HG02852 (cell line): ENCODE measurements around the gene LPCAT1.

ENCODE experiments used
- ATAC-seq: cut with Tn5 transposase; IDR thresholded peaks from one replicate; pipeline ENCODE4 v1.9.1; 2021; ENCODE audit warnings: mild to moderate bottlenecking, moderate library complexity; ENCODE audit not compliant: unreplicated experiment

LPCAT1 gene

DNA sequence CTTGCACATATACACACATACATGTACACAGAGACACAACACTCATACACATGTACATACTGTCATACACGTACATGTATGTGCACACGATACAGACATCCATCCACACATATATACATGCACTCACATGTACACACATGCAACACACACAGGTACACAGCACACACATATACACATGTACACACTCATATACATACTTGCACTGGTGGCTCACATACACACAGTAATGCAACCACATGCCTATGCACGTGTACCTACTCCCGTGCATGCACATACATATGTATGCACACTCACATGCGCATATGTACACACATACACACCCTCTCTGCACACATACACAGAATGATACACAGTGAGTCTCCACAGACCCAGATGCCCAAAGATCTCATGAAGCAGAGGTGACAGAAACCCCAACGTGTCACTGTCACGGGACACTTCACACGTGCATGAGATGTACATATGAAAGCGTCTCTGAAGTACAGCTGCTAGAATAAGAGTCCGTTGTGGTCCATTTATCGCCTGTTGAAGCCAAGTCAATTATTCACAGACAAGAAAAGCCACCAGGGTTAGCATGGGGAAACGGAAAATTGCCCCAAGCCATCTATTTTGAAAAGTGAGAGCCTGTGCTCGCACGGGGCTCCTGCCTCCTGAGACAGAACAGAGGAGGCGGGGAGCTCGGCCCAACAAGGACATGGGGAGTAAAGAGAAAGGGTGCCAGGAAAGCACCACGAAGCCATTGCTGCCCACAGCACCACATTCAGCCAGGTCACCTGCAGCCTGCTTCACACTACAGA, 24.9 kb downstream of the LPCAT1 start:
- ATAC-seq, result peak; percentile 33

DNA sequence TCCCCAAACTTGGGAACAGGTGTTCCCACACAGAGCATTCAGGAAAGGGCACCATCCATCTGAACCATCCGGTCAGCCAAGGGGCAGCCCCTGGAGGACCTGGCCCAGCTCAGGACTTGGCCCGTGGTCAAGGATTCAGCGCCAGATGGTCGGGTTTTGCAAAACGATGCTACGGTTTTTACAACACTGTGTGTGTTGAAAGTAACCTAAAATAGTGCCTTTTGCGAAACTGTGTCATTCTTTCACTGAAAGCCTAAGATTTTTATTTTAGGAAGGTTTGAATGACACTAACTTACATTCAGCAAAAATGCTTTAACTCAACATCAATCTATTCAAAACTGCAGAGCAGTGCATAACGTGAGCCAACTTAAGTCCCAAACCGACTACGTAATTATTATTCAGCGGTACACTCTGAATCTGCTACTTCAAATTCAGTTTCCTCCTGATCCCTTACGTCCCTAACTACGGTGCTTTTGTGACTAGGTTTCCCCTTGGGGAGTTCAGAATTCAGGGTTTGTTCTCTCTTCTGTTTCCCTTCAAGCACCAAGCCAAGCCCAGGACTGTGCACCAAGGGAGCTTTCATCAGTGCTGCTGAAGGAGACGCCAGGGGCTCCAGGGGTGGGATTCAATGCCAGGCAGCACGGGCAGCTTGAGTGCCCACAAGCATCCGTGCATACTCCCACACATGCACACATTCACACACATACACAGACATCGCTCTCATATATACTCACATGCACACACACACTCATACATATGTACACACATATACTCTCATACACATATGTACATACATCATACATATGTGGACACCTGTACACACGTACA, 25.8 kb downstream of the LPCAT1 start:
- peak; percentile 28 for ATAC-seq

DNA sequence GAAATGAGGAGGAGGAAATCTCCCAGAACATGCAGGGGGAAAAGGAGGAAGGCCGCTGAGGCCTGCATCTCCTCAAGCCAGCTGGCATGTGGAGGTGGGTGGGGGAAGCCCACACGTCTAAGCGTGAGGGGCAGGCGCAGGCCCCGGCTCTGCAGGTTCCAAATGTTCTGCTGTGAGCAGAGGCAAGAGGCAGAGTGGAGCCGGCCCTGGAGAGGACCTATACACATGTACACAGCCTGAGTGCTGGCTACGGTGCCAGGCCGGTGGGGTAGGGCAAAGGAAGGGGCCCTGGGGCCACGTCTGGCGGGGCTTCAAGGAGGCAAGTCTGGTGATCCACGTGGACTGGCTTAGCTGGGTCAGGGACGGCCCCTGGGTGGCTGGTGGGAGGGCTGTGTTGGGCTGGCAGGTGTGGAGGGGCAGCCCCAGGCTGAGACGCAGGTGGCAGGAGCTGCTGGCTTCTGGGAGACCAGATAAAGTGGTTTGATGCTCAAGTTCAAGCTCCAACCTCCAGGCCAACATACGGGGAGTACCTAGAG, 26.4 kb downstream of the LPCAT1 start:
- ATAC-seq, result peak; percentile 25

DNA sequence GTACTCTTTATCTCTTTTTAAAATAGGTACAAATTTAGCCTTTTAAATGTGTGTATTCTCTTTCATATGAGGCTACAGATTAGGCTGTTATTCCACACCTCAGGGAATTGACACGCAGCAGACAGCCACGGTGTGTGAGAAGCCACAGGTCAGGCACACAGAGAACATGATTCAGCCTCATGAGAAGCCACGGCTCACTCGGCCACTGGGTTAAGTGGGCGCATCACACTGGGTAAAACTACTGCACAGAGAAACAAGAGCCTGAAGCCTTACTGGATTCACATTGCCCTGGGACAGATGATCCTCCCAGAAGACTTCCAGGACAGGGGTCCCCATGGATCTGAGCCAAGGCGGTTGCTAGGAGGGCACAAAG, 28.2 kb downstream of the LPCAT1 start:
- ATAC-seq, result no peak

DNA sequence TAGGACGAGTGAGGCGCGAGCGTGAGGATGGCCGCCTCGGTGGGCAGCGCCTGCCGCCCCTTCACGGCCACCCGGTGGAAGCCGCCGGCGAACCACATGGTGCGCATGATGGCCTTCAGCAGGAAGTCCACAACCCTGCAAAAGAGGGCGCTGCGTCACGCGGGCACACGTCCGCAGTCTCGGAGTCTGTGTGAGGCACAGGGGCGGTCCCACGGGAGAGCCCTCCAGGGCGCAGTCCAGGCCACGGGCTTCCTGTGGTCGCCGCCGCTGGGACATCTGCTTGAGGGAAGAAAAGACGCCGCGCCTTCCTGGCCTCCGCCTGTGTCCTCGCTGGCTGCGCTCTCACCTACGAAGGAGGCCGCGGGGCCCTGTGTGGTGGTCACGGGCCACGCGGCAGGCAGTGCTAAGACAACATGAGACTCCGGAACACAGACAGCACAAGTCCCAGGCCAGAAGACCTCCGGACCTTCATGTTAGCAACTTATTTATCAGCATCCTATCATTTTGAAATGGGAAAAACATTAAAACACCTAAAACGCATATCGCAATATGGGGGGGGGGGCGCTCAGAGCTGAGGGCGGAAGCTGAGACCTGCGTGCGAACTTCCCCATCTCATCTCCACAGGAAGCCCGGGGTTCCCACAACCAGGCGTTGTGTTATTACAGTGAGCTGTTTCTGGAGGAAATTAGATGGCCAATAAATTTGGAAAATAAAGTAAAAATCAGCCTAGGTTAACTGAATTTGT, 28.8 kb downstream of the LPCAT1 start:
- peak; percentile 21 for ATAC-seq

DNA sequence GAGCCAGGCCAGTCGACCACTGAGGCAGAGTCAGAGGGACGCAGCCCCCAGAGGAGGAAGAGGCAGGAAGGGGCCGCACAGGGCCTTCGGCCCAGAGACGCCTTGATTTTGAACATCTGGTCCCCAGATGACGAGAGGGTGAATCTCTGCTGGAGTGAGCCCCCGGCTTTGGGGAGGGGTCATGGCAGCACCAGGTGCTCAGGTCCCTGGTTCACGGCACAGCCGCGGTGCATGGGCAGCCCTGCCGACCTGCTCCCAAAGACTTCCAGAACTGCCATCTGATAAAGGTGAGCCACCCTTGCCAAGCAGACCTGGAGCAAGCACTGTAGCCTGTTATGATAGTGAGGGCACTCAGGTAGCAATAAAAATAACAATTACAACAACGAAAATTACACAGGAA, 29.8 kb downstream of the LPCAT1 start:
- ATAC-seq, result no peak

DNA sequence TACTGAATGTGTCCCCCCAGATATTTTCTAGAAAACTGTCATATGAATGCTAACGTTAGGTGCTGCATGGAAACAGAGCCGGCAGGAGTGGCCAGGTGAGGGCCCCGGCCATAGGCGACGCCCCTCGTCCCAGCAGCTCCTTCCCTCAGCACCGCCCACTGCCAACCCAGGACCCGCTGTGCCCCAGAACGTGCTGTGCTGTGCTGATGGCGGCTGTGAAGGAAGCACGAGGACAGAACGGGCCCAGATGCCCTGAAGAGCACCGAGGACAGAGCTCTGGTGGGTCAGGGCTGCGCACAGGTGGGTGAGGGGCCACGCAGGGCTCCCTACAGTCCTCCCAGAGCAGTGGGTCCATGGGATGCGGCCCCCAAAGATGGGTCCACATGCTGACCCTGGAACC, 30.3 kb downstream of the LPCAT1 start:
- ATAC-seq, result no peak

DNA sequence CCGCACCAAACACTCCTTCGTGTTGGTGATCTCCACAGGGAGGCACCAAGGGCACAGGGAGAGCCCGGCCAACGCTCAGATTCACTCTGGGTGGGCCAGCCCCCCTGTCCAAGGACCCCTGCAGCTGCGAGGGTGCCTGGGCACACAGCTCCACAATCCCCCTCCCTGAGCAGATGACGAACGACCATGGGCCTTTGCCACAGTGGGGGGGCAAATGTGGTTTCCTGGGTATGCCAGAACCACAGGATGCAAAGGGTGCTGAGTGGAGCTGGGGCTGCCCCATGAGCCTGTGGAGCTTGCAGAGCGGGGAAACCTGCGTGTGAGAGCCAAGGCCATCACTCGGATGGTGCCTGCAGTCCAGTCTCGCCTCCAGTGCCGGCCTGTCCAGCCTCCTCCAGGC, 31.0 kb downstream of the LPCAT1 start:
- ATAC-seq, result no peak

DNA sequence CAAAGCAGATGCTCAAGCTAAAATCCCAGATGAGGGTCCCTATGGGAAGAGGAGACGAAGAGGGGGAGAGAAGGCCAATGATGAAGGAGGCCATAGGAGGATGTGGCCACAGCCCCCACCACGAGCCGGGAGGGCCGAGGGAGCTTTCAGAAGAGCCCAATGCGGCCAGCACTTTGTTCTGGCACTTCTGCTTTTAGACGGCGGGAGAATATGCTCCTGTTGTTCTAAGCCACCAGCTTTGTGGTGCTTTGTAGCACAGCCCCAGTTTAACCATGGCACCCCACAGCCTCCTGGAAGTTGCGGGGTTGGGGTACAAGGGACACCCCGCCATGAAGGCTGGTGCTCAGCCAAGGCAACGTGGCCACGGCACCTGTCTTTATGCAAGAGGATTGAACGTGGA, 33.4 kb downstream of the LPCAT1 start:
- no peak for ATAC-seq

DNA sequence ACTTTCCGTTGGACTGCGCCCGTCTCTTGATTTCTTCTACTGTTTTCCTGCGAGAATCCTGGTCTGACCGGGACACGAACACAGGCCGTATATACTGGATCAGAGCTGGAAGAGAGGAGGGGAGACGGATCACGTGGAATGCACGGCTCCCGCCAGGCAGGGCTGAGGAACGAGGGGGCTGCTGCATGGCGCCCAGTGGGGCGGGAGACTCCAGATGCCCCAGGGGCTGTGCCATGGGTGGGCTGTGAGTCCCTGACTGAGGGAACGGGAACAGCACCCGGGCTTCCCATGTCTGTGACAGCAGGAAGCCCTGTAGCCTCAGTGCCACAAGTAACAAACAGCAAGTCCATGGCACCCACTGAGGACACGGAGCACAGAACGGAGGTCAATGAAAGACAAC, 34.0 kb downstream of the LPCAT1 start:
- no peak for ATAC-seq

DNA sequence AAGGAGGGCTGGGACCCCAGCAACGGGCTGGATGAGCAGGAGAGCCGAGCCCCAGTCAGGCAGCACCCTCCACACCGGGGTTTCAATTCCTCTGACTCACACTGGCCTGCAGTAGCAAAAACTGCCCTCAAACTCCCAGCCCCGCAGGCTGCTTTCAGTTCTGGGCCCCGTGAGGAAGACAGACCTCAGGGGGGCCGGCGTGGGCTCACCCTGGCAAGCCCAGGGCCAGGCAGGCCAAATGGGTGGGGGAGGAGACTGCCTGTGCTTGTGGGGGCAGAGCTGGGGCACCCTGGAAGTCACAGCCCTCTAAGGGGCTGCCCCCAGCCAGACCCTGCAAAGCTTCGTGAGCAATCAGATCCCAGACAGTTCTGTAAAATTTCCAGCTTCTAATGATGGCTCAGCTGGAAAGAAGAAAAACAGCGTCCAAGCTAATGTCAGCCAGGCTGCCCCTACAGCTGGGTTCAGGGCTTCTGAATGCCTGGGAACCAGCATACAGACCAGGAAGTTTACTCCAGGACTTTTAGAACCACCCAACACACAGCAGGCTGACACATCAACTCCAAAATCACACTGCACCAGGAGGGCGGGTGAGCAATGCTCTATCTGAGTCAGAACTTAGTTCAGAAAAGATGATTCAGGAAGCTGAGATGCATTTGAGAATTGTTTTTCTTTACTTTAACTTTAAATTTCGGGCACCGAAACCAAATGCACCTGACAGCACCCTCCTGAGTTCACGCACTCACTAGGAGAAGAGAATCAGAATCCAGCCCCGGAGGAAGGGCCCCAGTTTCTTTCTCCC, 34.7 kb downstream of the LPCAT1 start:
- peak; percentile 45 for ATAC-seq

DNA sequence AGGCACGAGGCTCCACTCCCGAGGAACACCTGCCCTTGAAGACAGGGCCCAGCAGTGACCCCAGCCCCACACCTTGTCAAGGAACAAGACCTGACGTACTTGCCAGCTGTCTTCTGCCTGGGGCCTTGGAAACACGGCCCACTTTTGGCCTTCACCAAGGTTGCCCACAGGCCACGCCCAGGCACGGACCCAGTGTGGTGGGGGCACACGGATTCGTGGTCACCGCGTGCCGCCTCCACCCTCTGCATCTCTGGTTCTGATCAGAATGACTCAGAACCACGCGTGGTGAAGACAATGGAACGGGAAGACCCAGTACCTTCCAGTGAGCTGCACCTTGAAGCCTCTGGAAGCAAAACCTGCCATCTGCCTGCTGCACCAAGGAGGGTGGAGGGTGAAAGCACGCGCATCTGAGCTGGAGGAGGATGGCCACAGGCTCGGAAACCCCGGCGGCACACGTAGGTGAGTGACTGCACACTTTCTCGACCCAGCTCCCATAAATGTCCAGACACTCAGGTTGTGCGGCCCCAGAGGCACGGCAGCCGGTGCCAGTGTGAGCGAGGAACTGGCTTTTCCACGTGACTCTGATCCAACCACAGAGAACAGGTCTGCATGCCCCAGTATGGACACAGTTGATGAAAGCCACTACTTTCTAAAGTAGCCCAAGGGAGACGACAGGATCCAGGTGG, 36.5 kb downstream of the LPCAT1 start:
- no peak for ATAC-seq

DNA sequence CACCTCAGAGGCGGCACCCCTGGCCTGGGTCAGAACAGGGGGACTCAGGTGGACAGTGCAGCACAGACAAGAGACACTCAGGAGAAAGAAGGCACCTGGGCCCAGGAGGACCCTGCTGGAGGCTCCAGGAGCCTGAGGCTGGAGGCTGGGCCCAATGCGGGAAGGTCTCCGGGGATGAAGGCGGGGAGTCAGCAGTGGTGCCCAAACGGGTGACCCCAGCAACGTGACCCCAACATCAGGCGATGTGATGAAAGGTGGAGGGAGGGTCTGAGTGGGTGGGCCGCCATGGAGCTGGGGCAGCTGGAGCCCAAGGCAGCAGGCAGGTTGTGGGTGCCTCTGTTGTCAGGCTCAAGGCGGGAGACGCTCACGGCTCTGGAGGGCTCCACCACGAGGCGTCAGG, 37.5 kb downstream of the LPCAT1 start:
- no peak for ATAC-seq

DNA sequence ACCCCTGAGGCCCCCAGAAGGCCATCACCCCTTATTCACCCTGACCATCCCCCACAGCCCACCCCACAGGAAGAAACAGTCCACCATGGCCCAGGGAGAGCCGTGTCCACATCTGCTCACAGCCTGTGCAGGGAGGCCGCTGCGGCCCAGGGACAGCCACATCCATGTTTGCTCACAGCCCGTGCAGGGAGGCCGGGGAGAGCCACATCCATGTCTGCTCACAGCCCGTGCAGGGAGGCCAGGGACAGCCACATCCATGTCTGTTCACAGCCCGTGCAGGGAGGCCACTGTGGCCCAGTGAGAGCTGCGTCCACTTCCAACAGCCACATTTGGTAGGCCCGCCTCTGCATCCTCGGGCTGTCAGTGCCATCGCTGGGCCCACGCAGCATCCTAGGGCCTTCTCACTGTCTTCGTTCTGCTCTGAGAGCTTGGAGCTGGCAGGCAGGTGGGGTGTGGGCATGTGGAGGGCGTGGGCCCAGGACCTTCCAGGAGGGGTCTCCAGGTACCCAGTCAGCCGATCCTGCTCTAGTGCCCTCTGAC, 38.1 kb downstream of the LPCAT1 start:
- ATAC-seq, result no peak

DNA sequence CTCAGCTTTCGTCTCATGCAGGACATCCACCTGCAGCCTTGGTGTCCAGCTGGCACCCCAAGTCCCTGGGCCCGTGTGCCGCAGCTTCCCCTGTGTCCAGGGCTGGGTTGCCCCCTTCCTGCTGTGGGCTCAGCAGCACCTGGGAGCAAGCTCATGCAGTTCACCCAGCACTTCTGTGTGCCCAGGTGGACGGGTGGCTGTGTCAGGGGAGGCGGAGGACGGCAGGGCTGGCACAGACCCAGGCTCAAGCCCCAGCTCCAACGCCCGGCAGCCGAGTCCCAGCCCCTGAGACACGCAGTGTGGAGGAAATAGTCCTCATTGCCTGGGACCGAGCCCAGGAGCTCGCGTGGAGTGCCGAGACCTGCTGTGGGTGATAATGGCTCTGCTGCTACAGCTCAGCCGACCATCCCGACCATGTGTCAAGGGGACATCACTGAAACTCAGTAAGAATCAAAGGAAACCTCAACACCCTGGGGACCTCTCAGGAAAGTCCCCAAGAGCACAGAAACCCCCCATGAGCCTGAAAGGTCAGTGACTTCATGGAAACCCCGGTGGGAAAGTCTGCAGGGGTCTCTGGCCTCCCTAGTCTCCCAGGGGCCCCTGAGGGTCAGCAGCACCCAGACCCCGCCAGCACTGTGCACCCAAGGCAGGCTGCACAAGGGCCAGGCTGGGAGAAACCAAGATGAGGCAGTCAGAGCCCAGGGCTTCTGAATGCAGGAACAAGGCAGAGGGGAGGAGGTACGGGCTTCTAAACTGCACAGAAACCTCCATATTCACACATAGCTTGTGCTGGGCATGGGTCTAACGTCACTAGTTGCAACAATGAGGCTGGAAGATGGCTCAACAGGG, 38.8 kb downstream of the LPCAT1 start:
- ATAC-seq, result peak; percentile 58

DNA sequence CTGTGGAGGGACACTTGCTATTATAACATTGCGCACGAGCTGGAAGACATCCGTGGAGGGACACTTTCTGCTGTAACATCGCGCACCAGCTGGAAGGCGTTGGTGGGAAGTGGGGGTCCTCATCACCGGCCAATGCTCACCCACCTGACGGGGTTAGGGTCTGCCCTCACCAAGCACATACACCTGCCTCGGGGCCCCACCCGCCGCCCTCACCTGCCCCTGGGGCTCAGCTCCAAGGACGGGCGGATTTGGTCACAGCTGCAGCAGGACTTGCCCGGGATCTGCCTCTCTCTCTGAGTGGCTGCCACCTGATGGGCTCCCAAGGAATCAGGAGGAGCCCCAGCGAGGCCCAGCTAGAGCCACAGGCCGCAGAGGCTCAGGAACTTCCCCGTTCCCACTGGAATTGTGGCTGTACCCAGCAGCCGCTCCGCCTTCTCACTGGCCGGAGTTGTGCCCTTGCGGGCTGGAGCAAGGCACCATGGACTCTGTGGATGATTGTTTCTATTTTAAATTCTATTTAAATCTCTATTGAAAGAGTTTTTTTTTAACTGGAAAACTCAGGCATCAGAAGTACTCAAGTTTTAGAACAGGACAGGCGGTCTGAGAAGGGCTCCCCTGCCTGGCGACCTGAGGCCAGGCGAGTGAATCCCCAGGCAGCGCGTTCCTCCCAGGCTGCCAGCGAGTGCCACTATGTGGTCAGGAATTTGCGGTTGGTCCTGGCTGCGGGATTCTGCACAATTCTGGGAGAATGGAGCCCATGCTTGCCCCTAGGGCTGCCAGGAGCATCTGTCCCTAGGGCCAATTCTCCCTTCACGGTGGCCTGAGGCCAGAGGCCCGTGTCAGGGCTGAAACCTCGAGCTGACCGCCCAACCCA, 39.7 kb downstream of the LPCAT1 start:
- no peak for ATAC-seq

DNA sequence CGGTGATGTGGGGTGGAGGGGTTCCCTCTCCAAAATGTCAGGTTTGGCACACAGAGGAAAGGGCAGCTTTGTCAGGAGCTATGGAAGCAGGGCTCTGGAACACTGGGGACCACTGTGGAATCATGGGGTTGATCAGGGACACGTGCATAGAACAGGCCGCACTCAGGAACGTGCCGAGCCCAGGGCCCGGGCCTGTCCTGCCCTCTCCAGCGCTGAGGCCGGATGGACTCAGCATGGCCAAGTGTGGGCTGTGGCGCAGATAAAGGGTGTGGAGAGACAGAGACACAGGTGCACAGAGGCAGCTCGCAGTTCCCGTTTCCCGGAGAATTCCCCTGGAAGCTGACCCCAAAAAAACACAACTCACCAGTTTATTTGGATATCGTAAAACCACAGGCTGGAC, 40.7 kb downstream of the LPCAT1 start:
- no peak for ATAC-seq

DNA sequence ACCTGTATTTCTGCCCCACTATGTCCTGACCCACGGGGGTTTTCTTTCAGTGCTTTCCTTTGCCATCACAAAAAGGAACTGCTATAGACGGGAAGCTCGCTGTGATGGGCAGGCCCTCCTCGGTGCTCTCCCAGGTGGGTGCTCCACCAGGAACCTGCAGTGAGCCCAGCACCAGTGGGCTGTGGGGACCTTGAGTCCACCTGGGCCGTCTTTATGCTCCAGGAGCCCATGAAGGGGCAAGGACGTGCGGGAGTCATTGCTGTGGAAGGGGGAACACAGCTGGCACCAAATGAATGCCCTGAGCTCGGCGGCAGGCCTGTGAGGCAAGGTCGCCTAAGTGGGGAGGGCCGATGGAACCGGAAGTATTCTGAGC, 41.8 kb downstream of the LPCAT1 start:
- no peak for ATAC-seq
